IPS-NIHi7 (cell line): ENCODE results near the gene MAP2K5.
"Not testable (repeated sequence)": the region's sequence is repeated elsewhere in the genome, so short reads cannot be mapped to it uniquely, and the experiment has no call there.

Experiments
- DNase-seq: peaks from one replicate; pipeline ENCODE4 v3.0.0; 2012; ENCODE audit warnings: mixed read lengths; ENCODE audit errors: extremely low spot score

Gene MAP2K5

DNA sequence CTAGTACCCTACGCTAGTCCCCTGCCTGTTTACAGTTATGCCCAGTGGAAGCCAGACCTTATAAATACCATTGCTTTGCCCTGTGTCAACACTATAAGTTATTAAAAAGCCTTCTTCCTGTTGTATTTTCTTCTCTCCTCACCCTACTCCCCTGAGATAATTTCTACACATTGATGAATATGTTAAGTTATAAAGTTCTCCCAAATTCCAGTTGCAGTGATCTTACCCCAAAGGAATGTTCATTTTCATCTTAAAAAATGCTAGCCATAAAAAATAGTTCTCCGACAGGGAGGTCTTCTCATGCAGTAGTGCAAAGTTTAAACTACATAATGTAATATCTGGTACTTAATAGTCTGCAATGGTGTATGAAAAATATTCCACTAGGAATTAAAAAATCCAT lies 58.6 kb downstream of the MAP2K5 start:
- DNase-seq, result no peak

DNA sequence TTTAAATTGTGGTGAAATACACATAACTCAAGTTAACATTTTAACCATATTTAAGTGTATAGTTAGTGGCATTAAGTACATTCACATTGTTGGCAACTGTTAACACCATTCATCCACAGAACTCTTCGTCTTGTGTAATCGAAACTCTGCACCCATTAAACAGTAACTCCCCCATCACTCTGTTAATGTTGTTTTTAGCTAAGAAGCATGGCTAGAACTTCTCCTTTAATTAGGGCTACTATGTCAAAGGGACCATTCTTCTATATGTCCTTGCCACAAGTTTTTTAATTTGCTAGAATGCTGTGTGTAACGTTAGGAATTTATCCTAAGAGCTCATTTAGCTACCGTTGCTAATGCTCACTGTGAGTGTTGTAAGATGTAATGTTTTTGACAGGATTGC lies 60.6 kb downstream of the MAP2K5 start:
- no peak for DNase-seq

DNA sequence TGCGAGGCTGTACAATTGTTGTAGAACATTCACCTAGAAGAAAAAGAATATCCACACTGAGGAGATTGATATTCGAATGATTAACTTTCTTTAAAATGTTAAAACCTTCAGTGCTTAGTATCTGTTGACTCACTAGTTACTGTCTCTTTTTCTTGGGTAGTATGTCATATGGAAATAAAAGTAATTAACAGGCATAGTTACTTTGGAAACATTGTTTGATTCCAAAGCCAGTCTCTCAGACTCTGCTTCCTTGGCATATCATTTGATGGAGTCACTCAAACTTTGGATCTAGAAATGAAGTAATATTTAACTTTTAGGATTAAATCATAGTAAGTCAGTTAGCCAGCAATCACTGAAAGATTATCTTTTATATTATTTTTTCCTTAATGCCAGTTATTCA lies 63.4 kb downstream of the MAP2K5 start:
- no peak for DNase-seq

DNA sequence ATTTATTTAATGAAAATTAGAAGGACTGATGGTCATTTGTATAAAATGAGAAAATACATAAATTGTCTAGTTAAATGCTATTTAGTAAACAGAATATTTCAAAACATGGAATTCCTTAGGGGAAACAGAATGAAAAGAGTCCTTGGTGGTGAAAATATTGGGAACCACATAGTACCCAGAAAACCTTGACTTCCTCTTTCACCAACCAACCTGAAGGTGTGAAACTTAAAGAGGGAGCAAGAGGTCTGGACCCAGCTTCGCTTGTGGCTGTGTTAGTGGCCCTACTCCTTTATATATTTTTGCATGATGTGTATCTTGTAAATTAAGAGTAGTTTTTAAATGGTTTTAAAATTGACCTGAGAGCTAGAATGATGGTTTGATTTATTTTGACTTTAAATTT lies 64.2 kb downstream of the MAP2K5 start:
- DNase-seq, result no peak

DNA sequence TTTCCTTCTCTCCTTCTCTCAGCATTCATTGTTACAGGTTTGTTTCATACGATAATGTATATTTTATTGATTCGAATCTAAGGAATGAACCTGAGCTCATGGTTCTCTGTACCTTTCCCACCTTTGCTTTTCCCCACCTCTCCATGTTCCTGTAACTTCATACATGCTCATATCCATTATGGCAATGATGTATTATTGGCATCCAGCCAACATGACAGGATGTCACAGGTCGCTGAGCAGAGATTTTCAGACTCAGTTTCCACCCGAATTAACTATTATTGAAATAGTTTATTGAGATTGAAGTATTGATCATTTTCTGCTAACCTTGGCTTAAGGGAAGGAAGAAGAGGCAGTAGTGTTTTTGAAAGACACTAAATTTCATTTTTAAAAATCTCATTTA lies 64.8 kb downstream of the MAP2K5 start:
- DNase-seq, result no peak

DNA sequence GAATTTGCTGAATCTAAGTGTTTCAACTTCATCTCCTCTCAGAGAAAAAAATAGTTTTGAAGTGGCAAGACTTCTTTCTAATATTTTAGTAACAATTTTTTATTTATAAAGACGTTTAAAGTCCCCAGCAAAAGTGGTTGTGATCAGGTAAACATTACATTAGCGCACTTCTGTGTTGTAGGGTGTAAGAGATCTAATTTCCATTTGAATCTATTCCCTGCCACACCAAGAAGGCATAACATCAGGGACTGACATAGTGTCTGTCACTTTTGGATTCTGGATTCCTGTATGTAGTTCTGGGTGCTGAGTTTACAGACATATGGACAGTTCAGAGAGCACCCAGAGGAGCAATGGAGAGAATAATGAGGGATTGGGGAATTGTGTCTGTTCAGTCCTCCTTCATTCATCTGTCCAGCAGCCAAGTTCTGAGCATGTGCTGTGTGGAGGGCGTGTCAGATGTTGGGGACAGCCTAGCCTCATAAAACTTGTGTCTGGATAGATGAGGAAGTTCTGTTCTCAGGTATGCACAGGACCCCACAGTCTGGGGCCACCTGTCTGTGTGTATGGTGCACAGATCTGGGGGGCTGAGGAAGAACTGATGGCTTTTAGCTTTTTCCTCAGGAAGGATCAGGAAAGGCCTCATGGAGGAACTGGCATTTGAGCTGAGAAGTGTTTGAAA lies 65.6 kb downstream of the MAP2K5 start:
- DNase-seq, result no peak

DNA sequence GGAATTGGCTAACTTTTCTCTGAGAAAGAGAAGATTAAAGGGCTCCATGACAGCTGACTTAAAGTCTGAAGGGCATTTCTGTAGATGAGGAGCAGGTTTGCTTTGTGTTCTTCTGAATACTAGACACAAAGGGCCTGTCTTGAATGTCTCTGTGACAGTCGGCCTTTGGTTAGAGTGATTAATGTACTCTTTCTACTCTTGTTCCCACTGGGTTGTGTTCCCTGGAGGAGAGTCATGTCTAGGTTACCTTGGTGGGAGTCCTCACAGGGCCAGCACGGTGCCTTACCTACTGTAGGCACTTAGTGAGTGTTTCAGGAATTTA lies 66.1 kb downstream of the MAP2K5 start:
- DNase-seq, result no peak

DNA sequence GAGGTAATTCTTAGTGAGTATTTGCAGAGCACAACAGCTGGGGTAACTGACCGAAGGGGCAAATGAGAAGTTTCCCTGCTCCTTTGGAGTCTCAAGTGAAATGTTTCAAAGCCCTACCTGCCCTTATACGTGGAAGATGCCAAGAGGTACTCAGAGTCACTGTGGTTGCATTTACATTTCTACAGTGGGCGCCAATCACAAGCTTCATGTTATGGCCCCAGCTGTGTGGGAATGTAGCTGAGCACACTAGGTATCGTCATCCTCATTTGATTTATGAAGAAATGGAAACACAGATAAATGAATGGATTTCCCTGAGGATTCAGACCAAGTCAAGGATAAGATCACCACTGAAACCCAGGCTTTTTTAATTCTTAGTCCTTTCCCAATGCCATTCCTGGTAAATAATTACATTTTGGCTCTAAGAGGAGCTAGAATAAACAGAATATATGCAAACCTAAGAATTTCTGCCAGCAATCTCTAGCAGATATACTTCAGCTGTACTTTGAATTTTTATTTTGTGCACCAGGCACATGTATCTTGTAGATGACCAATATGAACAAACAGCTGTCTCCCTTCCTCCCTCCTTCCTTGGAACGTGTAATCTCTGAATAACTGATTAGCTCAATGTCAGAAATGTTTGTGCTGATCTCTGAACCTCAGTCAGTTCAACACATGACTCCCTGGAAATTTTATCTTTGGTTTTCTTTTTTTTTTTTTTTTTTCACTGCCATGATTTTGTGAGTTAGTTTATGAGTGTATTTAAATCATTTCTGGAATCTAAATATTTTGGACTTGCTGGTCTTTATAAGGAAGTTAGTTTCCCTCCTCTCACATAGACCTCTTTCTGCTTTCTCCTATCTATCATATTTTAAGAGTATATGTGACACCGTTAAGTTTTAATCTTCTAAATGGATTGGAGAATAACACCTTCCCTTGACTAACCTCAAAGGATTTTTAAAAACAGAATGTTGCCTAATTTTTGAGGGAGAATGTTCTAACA lies 69.2 kb downstream of the MAP2K5 start:
- DNase-seq, result no peak

DNA sequence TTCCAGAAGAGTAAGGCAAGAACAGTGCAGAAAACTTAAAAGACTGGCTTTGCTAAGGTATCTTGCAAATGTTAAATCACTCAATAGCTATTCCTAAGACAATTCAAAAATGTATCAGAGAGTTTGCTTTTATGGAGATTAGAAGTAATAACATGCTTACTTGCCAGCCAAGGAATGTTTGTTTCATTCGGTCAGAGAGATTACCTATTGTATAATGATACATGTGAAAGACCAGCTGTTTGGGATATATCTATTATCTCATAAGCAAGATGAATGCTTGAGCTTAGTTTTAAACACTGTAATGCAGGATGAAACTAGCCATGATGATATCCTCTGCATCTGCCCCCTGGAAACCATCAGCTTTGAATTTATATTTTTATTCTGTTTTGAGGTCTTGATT lies 70.7 kb downstream of the MAP2K5 start:
- DNase-seq, result no peak

DNA sequence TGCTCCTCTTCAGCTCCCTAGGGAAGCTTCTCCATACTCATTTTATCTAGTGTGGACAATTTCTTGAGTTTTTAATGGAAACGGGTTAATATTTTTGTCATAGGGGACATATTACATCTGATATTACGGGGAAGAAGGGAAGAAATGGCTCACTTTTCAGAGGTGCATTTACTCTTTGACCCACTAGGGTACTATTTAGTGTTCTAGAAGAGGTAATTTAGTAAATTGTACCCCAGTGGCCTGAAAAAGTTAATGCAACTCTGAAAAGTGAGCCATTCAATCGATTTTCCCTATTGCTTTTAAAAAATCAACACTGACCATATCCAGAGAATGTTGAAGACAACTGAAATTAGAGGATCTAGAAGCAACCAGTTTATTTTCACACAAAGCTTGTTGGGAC lies 71.2 kb downstream of the MAP2K5 start:
- no peak for DNase-seq

DNA sequence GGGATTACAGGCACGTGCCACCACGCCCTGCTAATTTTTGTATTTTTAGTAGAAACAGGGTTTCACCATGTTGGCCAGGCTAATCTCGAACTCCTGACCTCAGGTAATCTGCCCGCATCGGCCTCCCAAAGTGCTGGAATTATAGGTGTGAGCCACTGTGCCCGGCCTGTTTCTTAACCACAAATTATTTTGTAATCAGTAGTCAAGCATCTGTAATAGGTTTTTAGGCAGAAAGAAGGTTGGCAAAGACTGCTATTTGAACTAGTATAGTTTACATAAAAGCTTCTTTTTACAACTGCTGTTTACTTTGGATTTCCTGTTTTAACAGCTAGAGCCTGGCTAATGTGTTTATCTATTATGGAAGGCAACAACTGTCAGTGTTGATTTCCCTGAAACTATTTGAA lies 72.6 kb downstream of the MAP2K5 start:
- not testable (repeated sequence) for DNase-seq

DNA sequence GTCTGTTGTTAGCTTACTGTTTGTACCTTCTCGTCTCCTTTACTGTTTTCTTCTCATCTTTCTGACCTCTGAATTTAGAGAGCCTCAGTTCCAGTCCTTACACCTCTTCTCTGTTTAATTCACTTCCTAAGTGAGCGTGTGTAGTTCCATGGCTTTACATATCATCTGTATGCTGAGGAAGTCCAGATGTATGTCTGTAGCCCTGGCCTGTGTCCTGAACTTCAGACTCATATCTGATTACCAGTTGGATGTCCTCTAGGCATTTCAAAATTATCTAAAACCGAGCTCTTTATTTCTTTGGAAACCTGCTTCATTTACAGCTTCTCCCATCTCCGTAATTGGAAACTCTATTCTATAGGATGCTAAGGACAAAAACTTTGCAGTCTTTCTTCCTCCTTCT lies 75.8 kb downstream of the MAP2K5 start:
- DNase-seq, result no peak

DNA sequence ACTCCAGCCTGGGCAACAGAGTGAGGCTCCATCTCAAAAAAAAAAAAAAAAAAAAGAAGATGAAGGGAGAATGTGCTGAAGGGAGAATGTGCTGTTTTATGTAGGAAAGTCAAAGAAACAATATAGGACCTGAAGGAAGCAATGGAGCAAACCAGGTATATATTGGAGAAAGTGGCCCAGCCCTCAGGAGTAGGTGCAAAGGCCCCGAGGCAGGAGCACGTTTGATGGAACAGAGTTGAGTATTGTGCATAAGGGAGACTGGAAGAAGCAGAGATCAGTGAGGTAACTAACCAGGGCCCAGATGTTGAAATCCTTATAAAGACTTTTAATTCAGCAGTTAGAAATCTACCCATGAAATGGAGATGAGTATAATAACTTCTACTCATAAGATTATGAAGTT lies 79.6 kb downstream of the MAP2K5 start:
- no peak for DNase-seq

DNA sequence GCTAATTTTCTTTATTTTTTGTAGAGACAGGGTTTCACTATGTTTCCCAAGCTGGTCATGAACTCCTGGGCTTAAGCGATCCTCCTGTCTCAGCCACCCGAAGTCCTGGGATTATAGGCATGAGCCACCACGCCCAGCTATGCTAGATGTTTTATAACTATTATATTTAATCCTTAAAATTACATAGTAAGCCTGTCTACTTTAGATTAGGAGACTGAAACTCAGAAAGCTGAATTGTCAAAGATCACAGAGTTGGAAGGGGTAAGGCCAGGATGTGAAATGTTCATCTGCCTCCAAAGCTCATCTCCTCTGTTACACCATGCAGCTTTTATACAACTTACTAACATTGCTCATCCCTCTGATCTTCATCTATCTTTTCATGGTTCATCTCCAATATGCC lies 89.8 kb downstream of the MAP2K5 start:
- DNase-seq, result no peak

DNA sequence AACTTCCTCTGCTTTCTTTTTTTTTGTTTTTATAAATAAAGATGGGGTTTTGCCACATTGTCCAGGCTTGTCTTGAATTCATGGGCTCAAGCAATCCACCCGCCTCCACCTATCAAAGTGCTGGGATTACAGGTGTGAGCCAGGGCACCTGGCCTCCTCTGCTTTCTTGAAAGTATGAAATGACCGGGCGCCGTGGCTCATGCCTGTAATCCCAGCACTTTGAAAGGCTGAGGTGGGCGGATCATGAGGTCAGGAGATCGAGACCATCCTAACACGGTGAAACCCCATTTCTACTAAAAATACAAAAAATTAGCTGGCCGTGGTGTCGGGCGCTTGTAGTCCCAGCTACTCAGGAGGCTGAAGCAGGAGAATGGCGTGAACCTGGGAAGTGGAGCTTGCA lies 93.4 kb downstream of the MAP2K5 start:
- not testable (repeated sequence) for DNase-seq

DNA sequence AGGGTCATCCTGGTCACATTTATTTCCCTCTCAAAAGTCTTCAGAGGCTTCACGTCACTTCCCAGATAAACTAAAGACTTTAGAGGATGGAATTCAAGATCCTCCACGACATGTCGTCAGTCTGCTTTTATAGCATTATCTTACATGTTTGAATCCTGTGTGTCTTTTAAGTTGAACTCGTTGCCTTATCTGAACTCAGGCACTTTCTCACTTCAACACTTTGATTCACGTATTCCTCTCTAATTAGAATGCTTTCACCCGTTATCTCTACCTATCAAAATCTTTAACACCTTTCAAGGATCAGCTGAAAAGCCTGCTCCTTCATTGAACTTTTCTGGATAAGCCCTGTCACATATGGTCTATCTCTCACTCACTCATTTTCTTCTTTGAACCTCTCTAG lies 97.1 kb downstream of the MAP2K5 start:
- DNase-seq, result no peak

DNA sequence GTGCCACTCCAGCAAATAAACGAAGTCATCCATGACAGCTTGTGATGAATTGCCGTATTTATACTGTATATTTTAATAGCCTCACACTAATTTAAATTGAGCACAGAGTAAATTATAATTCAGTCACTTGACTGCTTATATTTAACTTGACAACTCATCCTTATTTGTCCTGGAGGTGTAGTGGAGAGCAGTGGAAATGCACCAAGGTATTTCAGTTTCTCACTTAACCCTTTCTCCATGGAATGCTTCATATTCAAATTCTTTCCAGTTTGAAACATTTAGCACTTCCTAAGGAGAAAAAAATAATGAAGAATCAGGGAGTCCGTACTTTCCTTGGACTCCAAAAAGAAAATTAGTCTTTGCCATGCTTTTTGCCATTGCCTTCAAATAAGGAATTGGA lies 99.0 kb downstream of the MAP2K5 start:
- no peak for DNase-seq

DNA sequence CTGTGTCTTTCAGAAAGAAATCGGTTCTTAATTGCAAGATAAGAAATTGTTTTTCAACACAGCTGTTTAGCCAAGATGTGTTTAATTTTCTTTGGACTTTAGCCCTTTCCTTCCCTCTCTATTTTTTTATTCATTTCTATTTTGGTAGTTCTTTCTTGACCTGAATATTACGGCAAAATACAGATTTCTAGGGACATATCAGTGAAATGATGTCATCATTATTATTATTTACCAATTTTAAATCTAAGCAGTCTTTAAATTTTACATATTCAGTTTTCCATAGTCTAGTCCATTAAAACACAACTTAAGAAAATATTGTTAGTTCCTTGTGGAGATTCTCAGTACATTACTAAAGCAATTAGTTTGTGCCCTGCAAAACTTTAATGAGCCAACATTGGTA lies 104.3 kb downstream of the MAP2K5 start:
- DNase-seq, result no peak

DNA sequence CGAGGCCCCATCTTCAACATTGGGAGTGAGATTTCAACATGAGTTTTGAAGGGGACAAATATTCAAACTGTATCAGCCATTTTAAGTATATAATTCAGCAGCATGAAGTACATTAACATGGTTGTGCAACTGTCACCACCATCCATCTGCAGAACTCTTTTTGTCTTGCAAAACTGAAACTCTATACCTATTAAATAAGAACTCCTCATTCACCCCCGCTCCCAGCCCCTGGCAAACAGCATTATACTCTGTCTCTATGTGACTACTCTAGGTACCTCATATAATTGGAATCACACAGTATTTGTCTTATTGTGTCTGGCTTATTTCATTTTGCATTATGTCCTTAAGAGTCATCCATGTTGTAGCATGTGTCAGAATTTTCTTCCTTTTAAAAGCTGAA lies 110.1 kb downstream of the MAP2K5 start:
- DNase-seq, result no peak

DNA sequence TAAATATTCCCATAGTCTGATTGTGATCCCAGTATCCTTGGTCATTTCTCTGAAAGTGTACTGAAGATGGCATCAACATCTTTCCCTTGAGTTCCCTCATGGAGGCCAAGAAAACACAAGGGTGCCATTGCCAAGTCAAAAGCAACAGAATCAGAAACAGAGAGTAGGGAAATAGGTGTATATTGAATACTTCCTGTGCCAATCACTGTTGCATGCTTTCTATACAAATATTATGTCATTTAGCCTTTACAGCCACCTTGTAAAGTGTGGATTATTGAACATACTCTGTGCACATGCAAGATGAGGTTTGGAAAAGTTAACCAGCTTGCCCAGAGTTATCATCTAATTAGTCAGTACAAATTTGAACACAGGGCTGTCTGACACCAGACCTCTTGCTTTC lies 117.9 kb downstream of the MAP2K5 start:
- DNase-seq, result no peak

DNA sequence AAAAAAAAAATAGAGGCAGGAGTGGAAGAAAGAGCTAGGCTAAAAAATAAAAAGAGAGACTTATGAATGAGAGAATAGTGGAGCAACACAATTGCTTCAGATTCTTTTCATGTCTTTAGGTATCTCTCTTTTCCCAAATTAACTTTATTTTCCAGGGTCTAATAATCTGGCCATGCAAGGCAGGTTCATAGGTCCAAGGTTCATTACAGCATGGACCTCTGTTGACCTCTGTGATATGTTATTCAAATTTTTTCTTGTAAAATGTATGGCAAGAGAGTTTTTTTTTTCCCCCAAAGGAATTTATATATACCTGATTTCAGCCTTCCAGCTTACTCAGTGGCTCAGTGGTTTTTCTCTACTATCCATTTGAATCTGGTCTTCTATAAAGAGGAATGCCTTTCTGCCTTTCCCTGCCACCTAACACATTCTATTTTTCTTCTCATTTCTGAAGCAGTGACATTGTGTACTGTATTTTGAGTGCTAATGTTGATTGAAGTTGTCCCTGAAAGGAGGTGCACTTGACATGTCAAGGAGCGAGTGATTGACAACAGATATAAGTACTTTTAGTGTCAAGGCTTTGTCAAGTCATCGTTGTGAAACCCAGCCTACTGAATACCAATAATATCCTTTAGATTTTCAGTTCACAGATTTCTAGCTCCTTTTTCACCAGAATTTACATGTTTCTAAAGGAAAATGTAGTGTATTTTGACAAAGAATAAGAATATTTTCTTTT lies 118.5 kb downstream of the MAP2K5 start:
- no peak for DNase-seq

DNA sequence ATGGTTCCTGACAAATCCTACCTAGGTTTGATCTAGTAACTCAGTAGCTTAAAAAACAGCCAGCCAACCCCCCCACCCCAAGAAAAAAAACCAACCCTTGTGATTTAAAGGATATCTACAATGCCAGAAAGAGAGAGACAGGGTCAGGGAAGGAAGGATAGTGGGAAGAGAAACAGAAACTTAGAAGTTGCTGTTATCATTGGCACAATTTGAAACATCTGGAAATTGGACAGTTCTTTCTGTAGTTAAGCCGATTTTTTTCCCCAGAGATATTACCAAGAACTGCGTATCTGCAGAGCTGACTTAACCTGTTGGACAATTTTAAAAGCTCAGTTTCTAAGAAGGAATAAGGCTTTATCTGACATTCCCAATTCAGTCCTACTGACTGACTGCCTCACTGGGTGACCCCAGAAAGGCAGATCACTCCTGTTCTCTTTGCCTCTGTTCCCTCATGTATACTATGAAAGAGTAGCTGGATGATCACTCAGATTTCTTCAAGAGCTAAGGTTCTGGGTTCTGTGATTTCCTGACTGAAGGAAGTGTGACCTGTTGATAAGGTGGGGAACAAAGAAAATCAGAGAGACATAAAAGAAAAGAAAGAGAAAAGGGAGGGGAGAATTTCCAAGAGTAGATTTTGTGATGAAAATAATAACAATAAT lies 128.3 kb downstream of the MAP2K5 start:
- DNase-seq, result no peak
